RPMI8226 (cell line): ENCODE data around the gene LGR5.

Source experiments
- DNase-seq: peaks from one replicate; pipeline ENCODE4 v3.0.0-alpha.2; 2015

The LGR5 gene

GRCh38 chr12:71440345-71440762, 756 bp downstream of the LGR5 start:
- no peak for DNase-seq

GRCh38 chr12:71440763-71441748, 1.5 kb downstream of the LGR5 start:
- DNase-seq = no peak

GRCh38 chr12:71441836-71442566, 2.4 kb downstream of the LGR5 start:
- no peak for DNase-seq

GRCh38 chr12:71442567-71442931, 3.0 kb downstream of the LGR5 start:
- DNase-seq = no peak

GRCh38 chr12:71445071-71445470, 5.5 kb downstream of the LGR5 start:
- no peak for DNase-seq

GRCh38 chr12:71447691-71448132, 8.1 kb downstream of the LGR5 start:
- DNase-seq = no peak

GRCh38 chr12:71448150-71448581, 8.6 kb downstream of the LGR5 start:
- no peak for DNase-seq

- no peak for DNase-seq
Observed at GRCh38 chr12:71449373-71450070, 9.9 kb downstream of the LGR5 start.

- DNase-seq = no peak
Observed at GRCh38 chr12:71452006-71452405, 12.4 kb downstream of the LGR5 start.

- DNase-seq = no peak
Observed at GRCh38 chr12:71455028-71455737, 15.6 kb downstream of the LGR5 start.

- no peak for DNase-seq
Observed at GRCh38 chr12:71456316-71456715, 16.7 kb downstream of the LGR5 start.

GRCh38 chr12:71456990-71457389, 17.4 kb downstream of the LGR5 start:
- no peak for DNase-seq

- DNase-seq = no peak
Observed at GRCh38 chr12:71460318-71460717, 20.7 kb downstream of the LGR5 start.

GRCh38 chr12:71460850-71461609, 21.4 kb downstream of the LGR5 start:
- no peak for DNase-seq

GRCh38 chr12:71461787-71462328, 22.3 kb downstream of the LGR5 start:
- DNase-seq = no peak

- DNase-seq = no peak
Observed at GRCh38 chr12:71465796-71466195, 26.2 kb downstream of the LGR5 start.

- DNase-seq = no peak
Observed at GRCh38 chr12:71469258-71469750, 29.7 kb downstream of the LGR5 start.

- no peak for DNase-seq
Observed at GRCh38 chr12:71472441-71472911, 32.9 kb downstream of the LGR5 start.

GRCh38 chr12:71474791-71475190, 35.2 kb downstream of the LGR5 start:
- no peak for DNase-seq

GRCh38 chr12:71475280-71475679, 35.7 kb downstream of the LGR5 start:
- no peak for DNase-seq

GRCh38 chr12:71476513-71476912, 36.9 kb downstream of the LGR5 start:
- DNase-seq = no peak
